Right forelimb (tissue), 1 donor: ENCODE measurements around the gene PSENEN.
A peak's percentile ranks its signal among the peaks of the same experiment; 100 is the strongest.
"Not testable (repeated sequence)": the region's sequence is repeated elsewhere in the genome, so short reads cannot be mapped to it uniquely, and the experiment has no call there.

ENCODE experiments used
- DNase-seq: peaks from one replicate; pipeline ENCODE4 v3.0.0-alpha.2; 2018

The PSENEN gene

DNA sequence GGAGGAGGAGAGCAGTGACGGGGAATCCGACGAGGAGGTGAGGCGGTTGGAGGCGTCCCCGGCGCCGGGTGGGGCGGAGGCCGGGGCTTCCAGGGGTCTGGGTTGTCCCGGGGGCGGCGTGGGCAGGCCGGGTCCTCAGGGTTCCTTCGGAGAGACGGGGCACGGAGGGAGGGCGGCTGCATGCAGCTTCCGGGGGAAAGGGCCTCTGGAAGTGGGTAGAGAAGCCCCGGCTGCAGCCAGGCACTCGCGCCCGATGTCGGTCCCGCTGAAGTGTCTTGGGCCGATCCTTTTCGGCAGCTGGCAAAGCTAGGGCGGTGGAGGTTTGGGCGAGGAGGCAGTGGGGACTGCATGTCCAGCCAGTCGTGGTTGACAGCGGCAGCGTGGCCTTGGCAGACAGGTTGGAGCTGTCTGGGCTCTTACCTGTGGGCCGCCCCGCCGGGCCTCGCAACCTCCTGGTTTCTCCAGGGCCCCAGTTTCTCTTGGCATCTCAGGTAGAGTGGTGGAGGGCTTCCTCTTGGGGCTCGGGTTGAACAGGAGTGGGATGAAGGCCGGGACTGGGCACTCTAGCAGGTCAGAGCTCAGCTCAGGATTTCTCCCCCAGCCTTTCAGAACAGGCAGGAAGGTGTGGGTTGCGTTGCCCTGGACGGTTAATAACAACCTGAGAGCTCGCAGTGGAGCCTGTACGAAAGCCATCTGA lies 27.0 kb upstream of the PSENEN start:
- peak; percentile 61 for DNase-seq

- peak; percentile 38 for DNase-seq
These were observed 25.9 kb upstream of the PSENEN start for GRCh38 chr19:35719402-35720162.

GRCh38 chr19:35720163-35720524 lies 25.3 kb upstream of the PSENEN start:
- DNase-seq = no peak

- no peak for DNase-seq
These were observed 24.8 kb upstream of the PSENEN start for GRCh38 chr19:35720648-35721047.

- DNase-seq = no peak
These were observed 24.1 kb upstream of the PSENEN start for GRCh38 chr19:35721374-35721773.

- DNase-seq = no peak
These were observed 23.0 kb upstream of the PSENEN start for GRCh38 chr19:35722461-35722860.

DNA sequence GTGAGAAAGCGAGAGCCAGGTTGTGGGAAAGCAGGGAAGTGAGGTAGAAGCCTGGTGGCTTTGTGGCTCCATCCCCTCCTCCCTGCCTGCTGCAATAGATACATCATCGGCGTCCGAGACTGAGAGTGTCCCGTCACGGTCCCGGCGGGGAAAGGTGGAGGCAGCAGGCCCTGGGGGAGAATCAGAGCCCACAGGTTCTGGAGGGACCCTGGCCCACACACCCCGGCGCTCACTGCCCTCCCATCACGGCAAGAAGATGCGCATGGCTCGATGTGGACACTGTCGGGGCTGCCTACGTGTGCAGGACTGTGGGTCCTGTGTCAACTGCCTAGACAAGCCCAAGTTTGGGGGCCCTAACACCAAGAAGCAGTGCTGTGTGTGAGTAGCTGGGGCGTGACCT lies 22.6 kb upstream of the PSENEN start:
- DNase-seq = no peak

GRCh38 chr19:35723671-35724070 lies 21.8 kb upstream of the PSENEN start:
- DNase-seq = no peak

DNA sequence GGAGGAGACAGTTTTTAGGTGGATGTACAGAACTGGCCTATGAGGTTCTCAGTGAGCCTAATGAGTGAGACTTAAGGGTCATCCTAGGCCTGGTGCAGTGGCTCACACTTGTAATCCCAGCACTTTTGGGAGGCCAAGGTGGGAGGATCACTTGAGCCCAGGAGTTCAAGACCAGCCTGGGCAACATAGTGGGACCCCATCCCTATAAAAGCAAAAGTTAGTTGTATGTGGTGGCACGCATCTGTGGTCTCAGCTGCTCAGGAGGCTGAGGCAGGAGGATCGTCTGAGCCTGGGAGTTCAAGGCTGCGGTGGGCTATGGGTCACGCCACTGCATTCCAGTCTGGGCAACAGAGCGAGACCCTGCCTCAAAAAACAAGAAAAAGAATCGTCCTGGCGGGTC lies 21.3 kb upstream of the PSENEN start:
- not testable (repeated sequence) for DNase-seq

DNA sequence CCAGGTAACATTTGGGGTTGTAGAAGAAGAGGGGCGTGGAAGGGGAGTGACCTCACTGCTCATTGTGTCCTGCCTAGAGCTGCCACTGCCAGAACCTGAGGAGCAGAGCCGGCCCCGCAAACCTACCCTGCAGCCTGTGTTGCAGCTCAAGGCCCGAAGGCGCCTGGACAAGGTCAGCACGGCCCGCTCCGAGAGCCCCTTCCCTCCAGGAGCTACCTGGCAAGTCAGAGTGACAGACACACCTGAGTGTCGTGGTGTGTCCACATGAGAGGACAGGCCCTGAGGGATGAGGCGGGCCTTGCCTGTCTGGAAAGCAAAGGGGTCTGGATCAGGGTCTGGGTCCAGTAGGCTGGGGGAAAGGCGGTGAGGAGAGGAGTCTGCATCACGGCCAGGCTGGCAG lies 20.9 kb upstream of the PSENEN start:
- DNase-seq = no peak

DNA sequence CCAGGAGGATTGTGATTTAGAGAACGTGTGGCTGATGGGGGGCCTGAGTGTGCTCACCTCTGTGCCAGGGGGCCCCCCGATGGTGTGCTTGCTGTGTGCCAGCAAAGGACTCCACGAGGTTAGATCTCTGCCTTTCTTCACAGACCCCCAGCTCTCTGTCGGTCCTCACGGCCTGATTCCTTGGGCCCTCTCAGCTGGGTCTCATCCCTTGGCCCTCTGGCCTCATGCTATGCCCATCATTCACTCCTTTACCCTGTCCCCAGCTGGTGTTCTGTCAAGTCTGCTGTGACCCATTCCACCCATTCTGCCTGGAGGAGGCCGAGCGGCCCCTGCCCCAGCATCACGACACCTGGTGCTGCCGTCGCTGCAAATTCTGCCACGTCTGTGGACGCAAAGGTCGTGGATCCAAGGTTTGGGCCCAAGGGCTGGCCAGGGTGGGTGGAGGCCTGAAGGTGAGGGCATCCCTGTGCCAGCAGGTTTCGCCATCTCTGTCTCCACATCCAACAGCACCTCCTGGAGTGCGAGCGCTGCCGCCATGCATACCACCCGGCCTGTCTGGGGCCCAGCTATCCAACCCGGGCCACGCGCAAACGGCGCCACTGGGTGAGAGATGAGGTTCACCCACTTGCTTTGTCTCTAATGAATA lies 20.1 kb upstream of the PSENEN start:
- DNase-seq = no peak

GRCh38 chr19:35727053-35727955 lies 18.1 kb upstream of the PSENEN start:
- no peak for DNase-seq

- no peak for DNase-seq
These were observed 17.3 kb upstream of the PSENEN start for GRCh38 chr19:35727956-35728706.

DNA sequence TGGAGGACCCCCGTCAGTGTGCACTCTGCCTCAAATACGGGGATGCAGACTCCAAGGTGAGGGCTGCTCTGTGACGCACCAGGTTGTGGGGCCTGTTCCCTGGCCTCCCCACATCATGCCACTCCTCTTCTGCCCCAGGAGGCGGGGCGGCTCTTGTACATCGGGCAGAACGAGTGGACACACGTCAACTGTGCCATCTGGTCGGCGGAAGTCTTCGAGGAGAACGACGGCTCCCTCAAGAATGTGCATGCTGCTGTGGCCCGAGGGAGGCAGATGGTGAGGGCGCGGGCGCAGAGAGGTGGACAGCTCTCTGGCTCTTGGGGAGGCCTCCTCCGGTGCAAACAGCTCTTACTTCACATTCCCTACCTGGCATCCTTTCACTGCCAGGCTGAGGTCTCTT lies 16.4 kb upstream of the PSENEN start:
- DNase-seq = no peak

DNA sequence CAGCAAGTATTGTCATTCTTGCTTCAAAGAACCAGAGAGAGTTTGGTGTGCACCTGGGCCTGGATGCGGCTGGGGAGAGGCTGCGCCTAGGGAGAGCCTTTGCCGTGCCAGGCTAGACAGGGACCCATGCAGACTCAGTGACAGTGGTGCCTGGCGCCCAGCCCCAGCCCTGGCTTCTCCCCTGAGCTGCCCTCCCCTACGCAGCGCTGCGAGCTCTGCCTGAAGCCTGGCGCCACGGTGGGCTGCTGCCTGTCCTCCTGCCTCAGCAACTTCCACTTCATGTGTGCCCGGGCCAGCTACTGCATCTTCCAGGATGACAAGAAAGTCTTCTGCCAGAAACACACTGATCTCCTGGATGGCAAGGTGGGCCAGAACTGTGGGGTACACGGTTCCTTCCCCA lies 15.7 kb upstream of the PSENEN start:
- no peak for DNase-seq

DNA sequence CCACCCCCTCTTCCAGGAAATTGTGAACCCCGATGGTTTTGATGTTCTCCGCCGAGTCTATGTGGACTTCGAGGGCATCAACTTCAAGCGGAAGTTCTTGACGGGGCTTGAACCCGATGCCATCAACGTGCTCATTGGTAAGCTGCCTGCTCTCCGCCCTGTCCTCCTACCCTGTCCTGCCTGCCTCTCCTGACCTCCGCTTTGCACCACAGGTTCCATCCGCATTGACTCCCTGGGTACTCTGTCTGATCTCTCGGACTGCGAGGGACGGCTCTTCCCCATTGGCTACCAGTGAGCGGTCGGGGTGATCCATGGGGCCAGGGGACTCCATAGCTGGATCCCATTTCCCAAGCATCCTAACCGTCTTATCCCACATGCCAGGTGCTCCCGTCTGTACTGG lies 15.1 kb upstream of the PSENEN start:
- DNase-seq = no peak

GRCh38 chr19:35731353-35731752 lies 14.1 kb upstream of the PSENEN start:
- DNase-seq = no peak

DNA sequence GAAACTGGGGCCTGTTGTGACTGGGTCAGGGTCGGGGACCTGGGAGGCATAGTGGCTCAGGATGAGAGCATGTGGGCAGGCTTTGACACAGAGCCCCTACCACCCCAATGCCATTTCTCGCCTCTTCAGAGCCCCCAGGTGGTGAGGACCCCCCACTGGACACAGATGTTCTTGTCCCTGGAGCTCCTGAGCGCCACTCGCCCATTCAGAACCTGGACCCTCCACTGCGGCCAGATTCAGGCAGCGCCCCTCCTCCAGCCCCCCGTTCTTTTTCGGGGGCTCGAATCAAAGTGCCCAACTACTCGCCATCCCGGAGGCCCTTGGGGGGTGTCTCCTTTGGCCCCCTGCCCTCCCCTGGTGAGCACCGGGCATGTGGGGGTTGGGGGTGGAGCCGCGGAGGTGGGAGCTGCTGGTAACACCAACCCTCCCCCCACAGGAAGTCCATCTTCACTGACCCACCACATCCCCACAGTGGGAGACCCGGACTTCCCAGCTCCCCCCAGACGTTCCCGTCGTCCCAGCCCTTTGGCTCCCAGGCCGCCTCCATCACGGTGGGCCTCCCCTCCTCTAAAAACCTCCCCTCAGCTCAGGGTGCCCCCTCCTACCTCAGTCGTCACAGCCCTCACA lies 13.6 kb upstream of the PSENEN start:
- DNase-seq = no peak

DNA sequence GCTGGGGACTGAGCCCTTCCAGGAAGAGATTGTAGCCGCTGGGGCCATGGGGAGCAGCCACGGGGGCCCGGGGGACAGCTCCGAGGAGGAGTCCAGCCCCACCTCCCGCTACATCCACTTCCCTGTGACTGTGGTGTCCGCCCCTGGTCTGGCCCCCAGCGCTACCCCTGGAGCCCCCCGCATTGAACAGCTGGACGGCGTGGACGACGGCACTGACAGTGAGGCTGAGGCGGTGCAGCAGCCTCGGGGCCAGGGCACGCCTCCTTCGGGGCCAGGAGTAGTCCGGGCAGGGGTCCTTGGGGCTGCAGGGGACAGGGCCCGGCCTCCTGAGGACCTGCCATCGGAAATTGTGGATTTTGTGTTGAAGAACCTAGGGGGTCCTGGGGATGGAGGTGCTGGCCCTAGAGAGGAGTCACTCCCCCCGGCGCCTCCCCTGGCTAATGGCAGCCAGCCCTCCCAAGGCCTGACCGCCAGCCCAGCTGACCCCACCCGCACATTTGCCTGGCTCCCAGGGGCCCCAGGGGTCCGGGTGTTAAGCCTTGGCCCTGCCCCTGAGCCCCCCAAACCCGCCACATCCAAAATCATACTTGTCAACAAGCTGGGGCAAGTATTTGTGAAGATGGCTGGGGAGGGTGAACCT lies 12.8 kb upstream of the PSENEN start:
- DNase-seq = no peak

DNA sequence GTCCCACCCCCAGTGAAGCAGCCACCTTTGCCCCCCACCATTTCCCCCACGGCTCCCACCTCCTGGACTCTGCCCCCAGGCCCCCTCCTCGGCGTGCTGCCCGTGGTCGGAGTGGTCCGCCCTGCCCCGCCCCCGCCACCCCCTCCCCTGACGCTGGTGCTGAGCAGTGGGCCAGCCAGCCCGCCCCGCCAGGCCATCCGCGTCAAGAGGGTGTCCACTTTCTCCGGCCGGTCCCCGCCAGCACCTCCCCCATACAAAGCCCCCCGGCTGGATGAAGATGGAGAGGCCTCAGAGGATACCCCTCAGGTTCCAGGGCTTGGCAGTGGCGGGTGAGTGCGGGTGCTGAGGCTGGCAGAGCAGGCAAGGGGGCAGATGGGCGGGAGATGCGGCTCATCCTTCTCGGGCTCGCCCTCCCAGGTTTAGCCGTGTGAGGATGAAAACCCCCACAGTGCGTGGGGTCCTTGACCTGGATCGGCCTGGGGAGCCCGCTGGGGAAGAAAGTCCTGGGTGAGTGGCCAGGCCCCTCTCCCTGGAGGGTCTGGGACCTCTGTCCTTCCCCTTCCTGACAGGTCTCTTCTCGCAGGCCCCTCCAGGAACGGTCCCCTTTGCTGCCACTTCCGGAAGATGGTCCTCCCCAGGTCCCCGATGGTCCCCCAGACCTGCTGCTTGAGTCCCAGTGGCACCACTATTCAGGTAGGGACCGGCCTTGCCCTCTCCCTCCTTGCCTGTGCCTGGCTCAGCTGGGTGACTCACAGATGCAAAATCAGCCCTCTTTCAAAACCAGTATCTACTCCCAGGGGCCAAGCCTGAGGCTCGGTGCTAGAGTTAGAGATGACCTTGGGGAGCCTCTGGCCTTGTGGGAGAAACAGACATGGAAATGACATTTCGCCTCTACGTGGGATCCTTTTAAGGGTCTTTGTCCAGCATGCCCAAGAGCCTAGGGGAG lies 12.0 kb upstream of the PSENEN start:
- DNase-seq = no peak
